B cell (primary cell): ENCODE results near the gene NAALADL1. TPM values are rescaled to one million over a fixed set of nuclear protein-coding genes. Genes with fewer than 3 reads are reported as not detected.
A peak's percentile ranks its signal among the peaks of the same experiment; 100 is the strongest.

Experiments
- ATAC-seq: fragments of 200-7000 bp; cut with Tn5 transposase; one replicate; pipeline ENCODE4 v1.10.0; 2021; ENCODE audit warnings: low read depth, mild to moderate bottlenecking, moderate number of reproducible peaks, moderate library complexity
- CTCF ChIA-PET: fragments of 350-600 bp; sonication (Branson Sonifier 250); formaldehyde crosslinking; loops from one replicate; lab custom pipeline; 2021; ENCODE audit warnings: antibody characterized with exemption, inconsistent platforms; lab: Charles Lee
- POLR2A ChIA-PET: fragments of 350-600 bp; sonication (Branson Sonifier 250); formaldehyde crosslinking; loops from one replicate; lab custom pipeline; 2021; ENCODE audit warnings: antibody characterized with exemption; lab: Charles Lee
- DNase-seq: peaks from one replicate; pipeline ENCODE4 v3.0.0; 2013
- H2AFZ ChIP-seq: 2 replicates; pipeline ENCODE4 v1.6.1; 2012; ENCODE audit warnings: mild to moderate bottlenecking, low read depth, low read length; ENCODE audit not compliant: insufficient read depth, poor library complexity, severe bottlenecking
- H3K27ac ChIP-seq, 2 donors: 1 replicate in 1 of 2; 2 replicates in 1 of 2; pipeline ENCODE4 v1.5.1; 2012 to 2013; ENCODE audit warnings: low read length in 2 of 2, mild to moderate bottlenecking in 2 of 2, moderate library complexity in 1 of 2
- H3K27me3 ChIP-seq, 4 experiments: fragments of 200-600 bp in 1 of 4; sonication (generic) in 1 of 4; replicated peaks in 1 of 4; 1 replicate in 2 of 4; 2 replicates in 2 of 4; pipeline versions ENCODE4 v1.6.1 to v1.7.0; 2013 to 2016; ENCODE audit warnings: low read length in 3 of 4, mild to moderate bottlenecking in 2 of 4, mixed read lengths in 1 of 4, moderate library complexity in 1 of 4; ENCODE audit not compliant: insufficient read depth in 4 of 4, control insufficient read depth in 3 of 4; ENCODE audit errors: control extremely low read depth in 1 of 4
- H3K36me3 ChIP-seq, 2 experiments: replicated peaks in 1 of 2; 1 replicate in 1 of 2; 2 replicates in 1 of 2; pipeline versions ENCODE4 v1.6.1 to v1.7.1; 2013; ENCODE audit warnings: low read length in 1 of 2; ENCODE audit not compliant: insufficient read depth in 2 of 2, control insufficient read depth in 1 of 2; ENCODE audit errors: control extremely low read depth in 1 of 2, extremely low read depth in 1 of 2
- H3K4me1 ChIP-seq, 2 donors: fragments of 200-600 bp in 1 of 2; sonication (generic) in 1 of 2; 1 replicate in 1 of 2; 2 replicates in 1 of 2; pipeline versions ENCODE4 v1.5.1 to v1.6.1; 2013 to 2017; ENCODE audit warnings: low read length in 2 of 2; ENCODE audit not compliant: control insufficient read depth in 2 of 2, insufficient read depth in 2 of 2
- H3K4me2 ChIP-seq: replicated peaks from 2 replicates; pipeline ENCODE3; 2012; ENCODE audit warnings: mild to moderate bottlenecking, low read depth, low read length; ENCODE audit not compliant: poor library complexity, severe bottlenecking
- H3K4me3 ChIP-seq, 5 experiments: fragments of 200-600 bp in 1 of 5; sonication (generic) in 1 of 5; 1 replicate in 3 of 5; 2 replicates in 2 of 5; pipeline versions ENCODE4 v1.5.1 to v1.7.0; 2011 to 2016; ENCODE audit warnings: low read length in 4 of 5, mild to moderate bottlenecking in 4 of 5, low read depth in 2 of 5, control low read depth in 1 of 5, moderate library complexity in 1 of 5; ENCODE audit not compliant: insufficient read depth in 1 of 5; ENCODE audit errors: control extremely low read depth in 1 of 5, extremely low read depth in 1 of 5
- H3K79me2 ChIP-seq: fragments of 200-600 bp; sonication (generic); one replicate; pipeline ENCODE4 v1.6.0; 2016; ENCODE audit warnings: low read length; ENCODE audit not compliant: control insufficient read depth, insufficient read depth
- H3K9ac ChIP-seq: fragments of 200-600 bp; sonication (generic); 2 replicates; pipeline ENCODE4 v1.6.1; 2017; ENCODE audit warnings: mild to moderate bottlenecking, low read length, moderate library complexity
- H3K9me3 ChIP-seq, 3 donors: one replicate each; pipeline versions ENCODE4 v1.6.1 to v1.7.1; 2013; ENCODE audit warnings: low read length in 2 of 3; ENCODE audit not compliant: control insufficient read depth in 2 of 3, insufficient read depth in 1 of 3; ENCODE audit errors: control extremely low read depth in 1 of 3
- H4K20me1 ChIP-seq: 2 replicates; pipeline ENCODE4 v1.6.0; 2012; ENCODE audit warnings: mild to moderate bottlenecking, low read length; ENCODE audit not compliant: insufficient read depth, control insufficient read depth, poor library complexity, severe bottlenecking
- H3K27ac Mint-ChIP-seq: one replicate; pipeline ENCODE4 v1.8.0; 2021; ENCODE audit warnings: mixed read lengths
- H3K27me3 Mint-ChIP-seq: one replicate; pipeline ENCODE4 v1.8.0; 2021; ENCODE audit warnings: mixed read lengths
- H3K4me1 Mint-ChIP-seq: one replicate; pipeline ENCODE4 v1.8.0; 2021; ENCODE audit warnings: mixed read lengths
- H3K4me3 Mint-ChIP-seq: one replicate; pipeline ENCODE4 v1.8.0; 2021; ENCODE audit warnings: mixed read lengths
- H3K9me3 Mint-ChIP-seq: one replicate; pipeline ENCODE4 v1.8.0; 2022; ENCODE audit warnings: mixed read lengths; ENCODE audit not compliant: insufficient read depth
- EZH2 ChIP-seq: IDR thresholded peaks from 2 replicates; pipeline ENCODE4 v1.6.1; 2012; ENCODE audit warnings: borderline replicate concordance, low read depth, mild to moderate bottlenecking, moderate library complexity, low read length; ENCODE audit not compliant: insufficient read depth, poor library complexity, severe bottlenecking
- WGBS: methylation state at CpG from one replicate; pipeline ENCODE4 v1.1.5; 2013; ENCODE audit warnings: missing lambda C conversion rate; ENCODE audit not compliant: insufficient coverage; 5-methylcytosine and 5-hydroxymethylcytosine counted together
- intact Hi-C: fragments of 100-400 bp; cut with micrococcal nuclease; formaldehyde crosslinking; loops from one replicate; pipeline ENCODE4 v1.10.0; 2022
- polyA plus RNA-seq: library from polyadenylated mRNA; depleted of rRNA; stranded (reverse); fragments of >200 nt; gene quantifications from 2 replicates; pipeline ENCODE4 v1.2.3, GENCODE V29; 2012
- total RNA-seq, 2 donors: library from RNA; stranded (reverse); fragments of 120-200 nt in 1 of 2; gene quantifications; 1 replicate in 1 of 2; 2 replicates in 1 of 2; pipeline versions ENCODE4 v1.2.3 to v1.2.4, GENCODE V29; 2013 to 2022
- TF ChIP-seq, protein P1 (sequence below): fragments of 200-600 bp; IDR thresholded peaks from one replicate; pipeline ENCODE4 v1.8.0; 2022; ENCODE audit warnings: antibody characterized with exemption, mild to moderate bottlenecking

NAALADL1 gene
- total and polyA plus RNA-seq, 2 donors (not counting 1 experiment from before 2014, with no cell fraction given) = 23.0 to 40.2 TPM

DNA sequence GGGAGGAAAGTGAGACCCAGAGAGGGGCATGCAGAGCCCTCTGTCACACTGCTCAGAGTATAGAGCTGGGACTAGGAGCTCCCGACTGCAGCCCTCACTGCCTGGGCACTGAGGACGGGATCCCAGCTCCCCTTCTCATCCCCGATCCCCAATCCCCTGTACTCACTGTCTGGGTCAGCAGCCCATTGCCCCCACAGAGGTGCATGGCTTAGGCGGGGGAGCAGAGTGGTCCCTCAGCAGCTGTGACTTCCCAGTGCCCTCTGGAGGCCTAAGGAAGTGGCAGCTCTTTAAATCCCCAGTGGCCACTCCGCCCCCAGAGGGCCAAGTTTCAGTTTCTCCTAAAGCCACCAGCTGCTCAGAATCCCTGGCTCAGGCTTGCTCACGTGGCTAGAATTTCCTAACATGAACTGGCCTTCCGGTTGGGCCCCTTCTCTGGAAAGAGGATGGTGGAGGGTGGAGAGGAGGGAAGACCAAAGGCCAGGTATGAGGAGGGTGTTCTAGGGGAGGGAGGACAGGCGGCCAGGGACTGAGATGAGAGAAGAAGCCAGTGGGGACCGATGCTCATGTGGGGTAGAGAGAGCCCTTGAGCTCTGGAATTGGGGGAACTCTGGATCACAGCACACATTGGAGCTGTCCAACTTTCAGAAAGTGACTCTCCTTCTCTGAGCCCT lies 61.5 kb downstream of the NAALADL1 start, which contains the start of gene BATF2:
TSS of gene BATF2 (minus strand) at position 262 of the 671 bp plus-strand sequence. CDS start at position 205, 57 bp downstream.
- ATAC-seq = peak; percentile 90
- Mint-ChIP-seq H3K4me1 (peaks cover 26% of the 10 kb centered on the region), H3K27ac (peak within 1 kb of the TSS; percentile 74)

More for the DNA sequence above, 61.5 kb downstream of the NAALADL1 start, which contains the start of gene BATF2:
- no peaks in the 10 kb centered on the region for H3K27me3 Mint-ChIP-seq
- H3K9me3 Mint-ChIP-seq = no peaks in the 10 kb centered on the region
- Histone ChIP-seq H3K9me3 (no peaks in the 10 kb centered on the region), H3K9ac (peak within 1 kb of the TSS; percentile 70), H3K4me2 (peak within 1 kb of the TSS; percentile 84), H4K20me1 (no peaks in the 10 kb centered on the region), H3K79me2 (no peaks in the 10 kb centered on the region), H3K27me3 (no peaks in the 10 kb centered on the region), H3K27ac (peak within 1 kb of the TSS in 1 of 2 donors; percentile 60), H3K4me1 (peaks cover 15 to 17% of the 10 kb centered on the region in 2 donors), H2AFZ (peak within 1 kb of the TSS; percentile 86), H3K36me3 (no peaks in the 10 kb centered on the region), H3K4me3 (peak within 1 kb of the TSS in 4 of 5 experiments; percentile 42 to 67 (median 53))
- peak within 1 kb of the TSS; percentile 77 for H3K4me3 Mint-ChIP-seq
- ChIA-PET POLR2A (interaction anchor here (1.1 to 1.5 kb wide), 2 partner anchors 12 to 138 kb away, joined by 3 to 5 read pairs; no protein-coding TSS in a partner anchor), CTCF (interaction anchor here (0.6 to 4.0 kb wide), 13 partner anchors 9 to 479 kb away, joined by 3 to 24 read pairs (median 4); partner anchors contain the start of genes ARL2, CDC42BPG and PPP2R5B)
- TF ChIP-seq, protein P1, sequence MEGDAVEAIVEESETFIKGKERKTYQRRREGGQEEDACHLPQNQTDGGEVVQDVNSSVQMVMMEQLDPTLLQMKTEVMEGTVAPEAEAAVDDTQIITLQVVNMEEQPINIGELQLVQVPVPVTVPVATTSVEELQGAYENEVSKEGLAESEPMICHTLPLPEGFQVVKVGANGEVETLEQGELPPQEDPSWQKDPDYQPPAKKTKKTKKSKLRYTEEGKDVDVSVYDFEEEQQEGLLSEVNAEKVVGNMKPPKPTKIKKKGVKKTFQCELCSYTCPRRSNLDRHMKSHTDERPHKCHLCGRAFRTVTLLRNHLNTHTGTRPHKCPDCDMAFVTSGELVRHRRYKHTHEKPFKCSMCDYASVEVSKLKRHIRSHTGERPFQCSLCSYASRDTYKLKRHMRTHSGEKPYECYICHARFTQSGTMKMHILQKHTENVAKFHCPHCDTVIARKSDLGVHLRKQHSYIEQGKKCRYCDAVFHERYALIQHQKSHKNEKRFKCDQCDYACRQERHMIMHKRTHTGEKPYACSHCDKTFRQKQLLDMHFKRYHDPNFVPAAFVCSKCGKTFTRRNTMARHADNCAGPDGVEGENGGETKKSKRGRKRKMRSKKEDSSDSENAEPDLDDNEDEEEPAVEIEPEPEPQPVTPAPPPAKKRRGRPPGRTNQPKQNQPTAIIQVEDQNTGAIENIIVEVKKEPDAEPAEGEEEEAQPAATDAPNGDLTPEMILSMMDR = peak; percentile 25
- no peak for TF ChIP-seq EZH2
- WGBS = 17% methylated on average over 9 of the region's 9 CpGs
- intact Hi-C loops = no loop called here
- DNase-seq = peak; percentile 73
